ENCODE results near the gene ZNF467.

The ZNF467 gene

DNA sequence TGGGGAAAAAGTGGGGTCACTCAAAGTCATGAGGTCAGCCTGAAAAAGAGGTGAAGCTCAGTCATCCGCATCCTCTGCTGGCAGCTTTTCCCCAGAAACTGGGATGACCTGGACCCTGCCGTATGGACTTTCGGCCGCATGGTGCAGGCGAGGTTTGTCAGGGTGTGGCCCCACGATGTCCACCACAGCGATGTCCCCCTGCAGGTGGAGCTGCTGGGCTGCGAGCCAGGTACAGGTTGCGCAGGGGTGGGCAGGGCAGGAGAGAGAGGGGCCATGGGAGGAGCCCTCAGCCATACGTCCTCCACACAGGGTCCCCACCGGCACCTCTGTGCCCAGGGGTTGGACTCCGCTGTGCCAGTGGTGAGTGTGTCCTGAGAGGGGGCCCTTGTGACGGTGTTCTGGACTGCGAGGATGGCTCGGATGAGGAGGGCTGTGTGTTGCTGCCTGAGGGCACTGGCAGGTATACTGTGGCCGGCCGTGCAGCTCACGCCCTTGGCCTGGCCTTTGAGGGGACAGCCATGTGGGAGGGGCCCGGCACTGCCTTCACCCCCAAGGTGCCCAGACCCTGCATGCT, 23.0 kb upstream of the ZNF467 start:
- TF ChIP-seq, protein P1, sequence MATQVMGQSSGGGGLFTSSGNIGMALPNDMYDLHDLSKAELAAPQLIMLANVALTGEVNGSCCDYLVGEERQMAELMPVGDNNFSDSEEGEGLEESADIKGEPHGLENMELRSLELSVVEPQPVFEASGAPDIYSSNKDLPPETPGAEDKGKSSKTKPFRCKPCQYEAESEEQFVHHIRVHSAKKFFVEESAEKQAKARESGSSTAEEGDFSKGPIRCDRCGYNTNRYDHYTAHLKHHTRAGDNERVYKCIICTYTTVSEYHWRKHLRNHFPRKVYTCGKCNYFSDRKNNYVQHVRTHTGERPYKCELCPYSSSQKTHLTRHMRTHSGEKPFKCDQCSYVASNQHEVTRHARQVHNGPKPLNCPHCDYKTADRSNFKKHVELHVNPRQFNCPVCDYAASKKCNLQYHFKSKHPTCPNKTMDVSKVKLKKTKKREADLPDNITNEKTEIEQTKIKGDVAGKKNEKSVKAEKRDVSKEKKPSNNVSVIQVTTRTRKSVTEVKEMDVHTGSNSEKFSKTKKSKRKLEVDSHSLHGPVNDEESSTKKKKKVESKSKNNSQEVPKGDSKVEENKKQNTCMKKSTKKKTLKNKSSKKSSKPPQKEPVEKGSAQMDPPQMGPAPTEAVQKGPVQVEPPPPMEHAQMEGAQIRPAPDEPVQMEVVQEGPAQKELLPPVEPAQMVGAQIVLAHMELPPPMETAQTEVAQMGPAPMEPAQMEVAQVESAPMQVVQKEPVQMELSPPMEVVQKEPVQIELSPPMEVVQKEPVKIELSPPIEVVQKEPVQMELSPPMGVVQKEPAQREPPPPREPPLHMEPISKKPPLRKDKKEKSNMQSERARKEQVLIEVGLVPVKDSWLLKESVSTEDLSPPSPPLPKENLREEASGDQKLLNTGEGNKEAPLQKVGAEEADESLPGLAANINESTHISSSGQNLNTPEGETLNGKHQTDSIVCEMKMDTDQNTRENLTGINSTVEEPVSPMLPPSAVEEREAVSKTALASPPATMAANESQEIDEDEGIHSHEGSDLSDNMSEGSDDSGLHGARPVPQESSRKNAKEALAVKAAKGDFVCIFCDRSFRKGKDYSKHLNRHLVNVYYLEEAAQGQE (IDR thresholded peaks at IDR 0.05; ENCODE audit: insufficient read depth in 1 of 2, low read depth in 2 of 2, low read length in 2 of 2) = no peak
- no peak for TF ChIP-seq POLR2AphosphoS5 (IDR thresholded peaks at IDR 0.05; ENCODE audit: low read depth, low read length)
- TF ChIP-seq SIN3A (IDR thresholded peaks at IDR 0.05; ENCODE audit: borderline replicate concordance, insufficient read depth, low read length) = no peak
- no peak for TF ChIP-seq FOXP2 (optimal IDR thresholded peaks at IDR 0.05; ENCODE audit: borderline replicate concordance, extremely low read depth, extremely low read length, insufficient read depth)
- no peak for TF ChIP-seq TAF1 (IDR thresholded peaks at IDR 0.05; ENCODE audit: borderline replicate concordance, insufficient read depth, low read length)

- TF ChIP-seq SIN3A (IDR thresholded peaks at IDR 0.05; ENCODE audit: borderline replicate concordance, insufficient read depth, low read length) (no peak), FOXP2 (optimal IDR thresholded peaks at IDR 0.05; ENCODE audit: borderline replicate concordance, extremely low read depth, extremely low read length, insufficient read depth) (no peak), POLR2AphosphoS5 (IDR thresholded peaks at IDR 0.05; ENCODE audit: low read depth, low read length) (no peak), TAF1 (IDR thresholded peaks at IDR 0.05; ENCODE audit: borderline replicate concordance, insufficient read depth, low read length) (no peak)
- TF ChIP-seq, protein P1 (IDR thresholded peaks at IDR 0.05; ENCODE audit: insufficient read depth in 1 of 2, low read depth in 2 of 2, low read length in 2 of 2) = no peak
These were observed 21.7 kb upstream of the ZNF467 start for GRCh38 chr7:149795126-149795525.

DNA sequence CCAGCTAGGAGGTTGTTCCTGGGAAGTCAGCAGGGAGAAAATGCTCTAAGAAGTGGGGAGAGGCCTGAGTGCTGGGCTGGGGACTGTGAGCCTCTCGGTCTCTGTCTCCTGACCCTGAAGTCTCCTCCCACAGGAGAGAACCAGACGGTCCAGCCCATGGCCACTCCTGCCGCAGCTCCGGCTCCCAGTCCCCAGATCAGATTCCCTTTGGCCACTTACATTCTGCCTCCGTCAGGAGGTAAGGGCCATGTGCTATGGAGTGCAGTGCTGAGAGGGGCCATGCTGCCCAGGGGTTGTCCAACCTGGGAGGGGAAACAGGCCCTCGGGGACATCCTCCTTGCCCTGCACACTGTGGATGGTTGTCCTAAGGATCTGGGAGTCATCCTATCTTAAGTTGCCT, 21.3 kb upstream of the ZNF467 start:
- TF ChIP-seq FOXP2 (optimal IDR thresholded peaks at IDR 0.05; ENCODE audit: borderline replicate concordance, extremely low read depth, extremely low read length, insufficient read depth) (no peak), POLR2AphosphoS5 (IDR thresholded peaks at IDR 0.05; ENCODE audit: low read depth, low read length) (no peak), SIN3A (IDR thresholded peaks at IDR 0.05; ENCODE audit: borderline replicate concordance, insufficient read depth, low read length) (no peak), TAF1 (IDR thresholded peaks at IDR 0.05; ENCODE audit: borderline replicate concordance, insufficient read depth, low read length) (no peak)
- TF ChIP-seq, protein P1 (IDR thresholded peaks at IDR 0.05; ENCODE audit: insufficient read depth in 1 of 2, low read depth in 2 of 2, low read length in 2 of 2) = no peak

- TF ChIP-seq, protein P1 (IDR thresholded peaks at IDR 0.05; ENCODE audit: insufficient read depth in 1 of 2, low read depth in 2 of 2, low read length in 2 of 2) = no peak
- no peak for TF ChIP-seq FOXP2 (optimal IDR thresholded peaks at IDR 0.05; ENCODE audit: borderline replicate concordance, extremely low read depth, extremely low read length, insufficient read depth)
- no peak for TF ChIP-seq POLR2AphosphoS5 (IDR thresholded peaks at IDR 0.05; ENCODE audit: low read depth, low read length)
- TF ChIP-seq TAF1 (IDR thresholded peaks at IDR 0.05; ENCODE audit: borderline replicate concordance, insufficient read depth, low read length) = no peak
- TF ChIP-seq SIN3A (IDR thresholded peaks at IDR 0.05; ENCODE audit: borderline replicate concordance, insufficient read depth, low read length) = no peak
These were observed 19.9 kb upstream of the ZNF467 start for GRCh38 chr7:149793261-149793660.
